A673 (cell line): ENCODE measurements around the gene EID3. TPM values are rescaled to one million over a fixed set of nuclear protein-coding genes. Genes with fewer than 3 reads are reported as not detected.
A peak's percentile ranks its signal among the peaks of the same experiment; 100 is the strongest.

Experiments used
- BruUV-seq: library from RNA; stranded (reverse); fragments of 400-500 nt; replicated peaks from 2 replicates; lab custom pipeline; 2021; lab: Mats Ljungman, UMichigan
- CTCF ChIA-PET: fragments of 300-600 bp; sonication (Branson Sonifier 250); formaldehyde crosslinking; loops from one replicate; lab custom pipeline; 2022; ENCODE audit warnings: antibody characterized with exemption; lab: Charles Lee
- POLR2A ChIA-PET: fragments of 300-600 bp; sonication (Branson Sonifier 250); formaldehyde crosslinking; loops from one replicate; lab custom pipeline; 2022; ENCODE audit warnings: antibody characterized with exemption; ENCODE audit not compliant: low non-redundant PET; lab: Charles Lee
- DNase-seq: peaks from one replicate; pipeline ENCODE4 v3.0.0-alpha.2; 2015; ENCODE audit warnings: low spot score
- H3K27ac ChIP-seq: fragments of 200-600 bp; sonication (generic); 2 replicates; pipeline ENCODE4 v1.5.1; 2016; ENCODE audit warnings: mixed run types, low read depth, mild to moderate bottlenecking, mixed read lengths, antibody characterized with exemption, low read length; ENCODE audit not compliant: poor library complexity, severe bottlenecking
- H3K27me3 ChIP-seq: fragments of 200-600 bp; sonication (generic); replicated peaks from 2 replicates; pipeline ENCODE4 v1.6.1; 2017; ENCODE audit warnings: mixed run types, low read depth, mild to moderate bottlenecking, mixed read lengths, antibody characterized with exemption, low read length; ENCODE audit not compliant: insufficient read depth, poor library complexity
- H3K36me3 ChIP-seq: fragments of 200-600 bp; sonication (generic); 2 replicates; pipeline ENCODE4 v1.6.1; 2016; ENCODE audit warnings: mixed run types, mild to moderate bottlenecking, mixed read lengths, antibody characterized with exemption, low read length; ENCODE audit not compliant: insufficient read depth, poor library complexity, severe bottlenecking
- H3K4me1 ChIP-seq: fragments of 200-600 bp; sonication (generic); 2 replicates; pipeline ENCODE4 v1.6.1; 2017; ENCODE audit warnings: mixed run types, mild to moderate bottlenecking, mixed read lengths, antibody characterized with exemption, low read length; ENCODE audit not compliant: insufficient read depth, poor library complexity, severe bottlenecking
- H3K4me3 ChIP-seq: fragments of 200-600 bp; sonication (generic); 2 replicates; pipeline ENCODE4 v1.5.1; 2016; ENCODE audit warnings: low read depth, mixed run types, mild to moderate bottlenecking, mixed read lengths, low read length; ENCODE audit not compliant: poor library complexity, severe bottlenecking
- H3K9me3 ChIP-seq: fragments of 200-600 bp; sonication (generic); 2 replicates; pipeline ENCODE4 v1.6.1; 2016; ENCODE audit warnings: mixed run types, low read depth, mild to moderate bottlenecking, mixed read lengths, antibody characterized with exemption, low read length; ENCODE audit not compliant: poor library complexity, severe bottlenecking
- EZH2 ChIP-seq: fragments of 200-600 bp; sonication (generic); IDR thresholded peaks from 2 replicates; pipeline ENCODE4 v1.6.1; 2017; ENCODE audit warnings: borderline replicate concordance, low read depth, mild to moderate bottlenecking, mixed read lengths, antibody characterized with exemption, low read length; ENCODE audit not compliant: poor library complexity, severe bottlenecking
- intact Hi-C: fragments of 100-400 bp; cut with micrococcal nuclease; formaldehyde crosslinking; loops from one replicate; pipeline ENCODE4 v1.10.0; 2022; ENCODE audit not compliant: unreplicated experiment
- total RNA-seq: library from RNA; stranded (reverse); gene quantifications from 2 replicates; pipeline ENCODE4 v1.2.3, GENCODE V29; 2021
- TF ChIP-seq, protein P1 (sequence below): fragments of 300-800, 200-600 bp; sonication (generic); conservative IDR thresholded peaks from 2 replicates; pipeline ENCODE4 v1.5.1; 2017; ENCODE audit warnings: low read depth, mild to moderate bottlenecking, antibody characterized with exemption, low read length, moderate library complexity, mixed read lengths

EID3 gene
- total RNA-seq, 1 experiment from 2014 or later = 5.4 TPM

DNA sequence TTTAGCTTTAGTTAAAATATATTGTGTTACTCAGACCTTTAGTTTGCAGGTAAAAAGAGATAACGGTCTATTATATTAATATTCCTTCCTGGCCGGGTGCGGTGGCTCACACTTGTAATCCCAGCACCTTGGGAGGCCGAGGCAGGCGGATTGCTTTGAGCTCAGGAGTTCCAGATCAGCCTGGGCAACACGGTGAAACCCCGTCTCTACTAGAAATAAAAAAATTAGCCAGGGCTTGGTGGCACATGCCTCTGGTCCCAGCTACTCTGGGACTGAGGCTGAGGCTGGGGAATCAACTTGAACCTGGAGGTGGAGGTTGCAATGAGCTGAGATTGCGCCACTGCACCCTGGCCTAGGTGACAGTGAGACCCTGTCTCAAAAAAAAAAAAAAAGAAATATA lies 13.2 kb upstream of the EID3 start:
- peaks cover 32% of the 10 kb centered on the region for H3K4me1 ChIP-seq
- no peaks in the 10 kb centered on the region for H3K27me3 ChIP-seq
- POLR2A ChIA-PET = no interaction called here
- no peaks in the 10 kb centered on the region for H3K9me3 ChIP-seq
- intact Hi-C loops = no loop called here
- H3K27ac ChIP-seq = no peak overlapping the region
- no peak for TF ChIP-seq EZH2
- TF ChIP-seq, protein P1, sequence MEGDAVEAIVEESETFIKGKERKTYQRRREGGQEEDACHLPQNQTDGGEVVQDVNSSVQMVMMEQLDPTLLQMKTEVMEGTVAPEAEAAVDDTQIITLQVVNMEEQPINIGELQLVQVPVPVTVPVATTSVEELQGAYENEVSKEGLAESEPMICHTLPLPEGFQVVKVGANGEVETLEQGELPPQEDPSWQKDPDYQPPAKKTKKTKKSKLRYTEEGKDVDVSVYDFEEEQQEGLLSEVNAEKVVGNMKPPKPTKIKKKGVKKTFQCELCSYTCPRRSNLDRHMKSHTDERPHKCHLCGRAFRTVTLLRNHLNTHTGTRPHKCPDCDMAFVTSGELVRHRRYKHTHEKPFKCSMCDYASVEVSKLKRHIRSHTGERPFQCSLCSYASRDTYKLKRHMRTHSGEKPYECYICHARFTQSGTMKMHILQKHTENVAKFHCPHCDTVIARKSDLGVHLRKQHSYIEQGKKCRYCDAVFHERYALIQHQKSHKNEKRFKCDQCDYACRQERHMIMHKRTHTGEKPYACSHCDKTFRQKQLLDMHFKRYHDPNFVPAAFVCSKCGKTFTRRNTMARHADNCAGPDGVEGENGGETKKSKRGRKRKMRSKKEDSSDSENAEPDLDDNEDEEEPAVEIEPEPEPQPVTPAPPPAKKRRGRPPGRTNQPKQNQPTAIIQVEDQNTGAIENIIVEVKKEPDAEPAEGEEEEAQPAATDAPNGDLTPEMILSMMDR = no peak
- DNase-seq = no peak
- CTCF ChIA-PET = no interaction called here
- BruUV-seq = no TSS peak
- no peak overlapping the region for H3K4me3 ChIP-seq
- peaks cover 38% of the 10 kb centered on the region for H3K36me3 ChIP-seq

DNA sequence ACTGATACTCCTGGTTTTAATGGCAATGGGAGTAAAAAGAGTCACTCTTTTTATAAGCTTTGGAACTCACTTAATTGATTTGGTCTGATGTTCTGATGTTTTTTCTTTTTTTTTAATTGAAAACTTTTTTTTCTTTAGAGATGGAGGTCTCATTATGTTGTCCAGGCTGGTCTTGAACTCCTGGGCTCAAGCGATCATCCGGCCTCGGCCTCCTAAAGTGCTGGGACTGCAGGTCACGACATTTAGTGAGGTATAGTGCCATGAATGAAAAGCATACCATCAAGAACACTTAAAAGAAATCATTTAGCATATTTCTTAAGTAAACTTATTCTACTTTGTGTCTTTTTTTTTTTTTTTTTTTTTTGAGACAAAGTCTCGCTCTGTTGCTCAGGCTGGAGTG lies 12.7 kb upstream of the EID3 start:
- no TSS peak for BruUV-seq
- DNase-seq = no peak
- Histone ChIP-seq H3K9me3 (no peaks in the 10 kb centered on the region), H3K4me3 (no peak overlapping the region), H3K36me3 (peaks cover 44% of the 10 kb centered on the region), H3K27me3 (no peaks in the 10 kb centered on the region), H3K4me1 (peaks cover 27% of the 10 kb centered on the region), H3K27ac (no peak overlapping the region)
- ChIA-PET CTCF (no interaction called here), POLR2A (no interaction called here)
- intact Hi-C loops = no loop called here
- TF ChIP-seq, protein P1 = no peak
- TF ChIP-seq EZH2 = no peak

DNA sequence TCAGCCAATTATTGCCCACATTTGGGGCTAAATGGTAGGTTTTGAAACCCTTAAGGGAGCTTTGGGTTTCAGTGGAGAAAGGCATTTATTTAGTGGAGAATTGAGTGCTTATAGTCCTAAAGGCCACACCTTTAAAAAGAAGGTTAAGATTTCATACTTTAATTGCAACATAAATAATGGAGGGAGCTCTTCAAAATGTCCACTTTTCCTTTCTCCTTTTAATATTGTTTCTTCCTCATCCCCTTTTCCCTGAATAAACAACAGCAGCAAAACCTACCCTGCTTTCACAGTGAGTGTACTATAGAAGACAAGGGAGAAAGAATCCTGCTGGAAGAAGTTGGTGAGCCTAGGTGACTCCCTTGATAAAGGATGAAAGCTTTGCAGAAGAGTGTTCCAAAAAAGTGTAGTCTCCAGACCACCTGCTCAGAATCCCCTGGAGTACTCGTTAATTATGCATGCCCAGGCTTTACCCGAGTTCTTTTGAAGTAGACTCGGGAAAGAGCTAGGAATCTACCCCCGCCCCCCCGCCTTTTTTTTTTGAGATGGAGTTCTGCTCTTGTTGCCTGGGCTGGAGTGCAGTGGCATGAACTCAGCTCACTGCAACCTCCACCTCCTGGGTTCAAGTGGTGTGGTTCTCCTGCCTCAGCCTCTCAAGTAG lies 11.5 kb upstream of the EID3 start:
- CTCF ChIA-PET = interaction anchor here (0.7 kb wide), 1 partner anchor 75 kb away, joined by 10 read pairs; no protein-coding TSS in a partner anchor
- intact Hi-C loops = no loop called here
- Histone ChIP-seq H3K27me3 (no peaks in the 10 kb centered on the region), H3K36me3 (peaks cover 53% of the 10 kb centered on the region), H3K27ac (no peak overlapping the region), H3K4me1 (peaks cover 20% of the 10 kb centered on the region), H3K4me3 (no peak overlapping the region), H3K9me3 (no peaks in the 10 kb centered on the region)
- no peak for TF ChIP-seq EZH2
- TF ChIP-seq, protein P1 = no peak
- no TSS peak for BruUV-seq
- peak; percentile 54 for DNase-seq
- POLR2A ChIA-PET = no interaction called here
